Stomach (tissue), 4 donors: Measurements from ENCODE around the gene HIPK3.

ENCODE experiments used
- POLR2A ChIP-seq, 4 donors: fragments of 450-650 bp; IDR thresholded peaks; one replicate each; pipeline ENCODE4 v1.6.1; 2016; ENCODE audit warnings: antibody characterized with exemption in 4 of 4, control low read depth in 2 of 4, mild to moderate bottlenecking in 1 of 4, moderate library complexity in 1 of 4
- POLR2AphosphoS5 ChIP-seq, 3 donors: sonication (generic); formaldehyde crosslinking; IDR thresholded peaks; one replicate each; pipeline ENCODE4 v1.6.1; 2016; ENCODE audit warnings: antibody characterized with exemption in 3 of 3
- TF ChIP-seq, protein P1 (sequence below), 7 experiments: fragments of 450-650 bp in 4 of 7; fragments of 200-600 bp in 3 of 7; sonication (generic) in 3 of 7; IDR thresholded peaks; one replicate each; pipeline ENCODE4 v1.5.1; 2016 to 2019; ENCODE audit warnings: antibody characterized with exemption in 7 of 7, control low read depth in 2 of 7, mild to moderate bottlenecking in 1 of 7

GRCh38 chr11:33303541-33303940 is 46.4 kb downstream of the HIPK3 start:
- TF ChIP-seq, protein P1, sequence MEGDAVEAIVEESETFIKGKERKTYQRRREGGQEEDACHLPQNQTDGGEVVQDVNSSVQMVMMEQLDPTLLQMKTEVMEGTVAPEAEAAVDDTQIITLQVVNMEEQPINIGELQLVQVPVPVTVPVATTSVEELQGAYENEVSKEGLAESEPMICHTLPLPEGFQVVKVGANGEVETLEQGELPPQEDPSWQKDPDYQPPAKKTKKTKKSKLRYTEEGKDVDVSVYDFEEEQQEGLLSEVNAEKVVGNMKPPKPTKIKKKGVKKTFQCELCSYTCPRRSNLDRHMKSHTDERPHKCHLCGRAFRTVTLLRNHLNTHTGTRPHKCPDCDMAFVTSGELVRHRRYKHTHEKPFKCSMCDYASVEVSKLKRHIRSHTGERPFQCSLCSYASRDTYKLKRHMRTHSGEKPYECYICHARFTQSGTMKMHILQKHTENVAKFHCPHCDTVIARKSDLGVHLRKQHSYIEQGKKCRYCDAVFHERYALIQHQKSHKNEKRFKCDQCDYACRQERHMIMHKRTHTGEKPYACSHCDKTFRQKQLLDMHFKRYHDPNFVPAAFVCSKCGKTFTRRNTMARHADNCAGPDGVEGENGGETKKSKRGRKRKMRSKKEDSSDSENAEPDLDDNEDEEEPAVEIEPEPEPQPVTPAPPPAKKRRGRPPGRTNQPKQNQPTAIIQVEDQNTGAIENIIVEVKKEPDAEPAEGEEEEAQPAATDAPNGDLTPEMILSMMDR (IDR thresholded peaks at IDR 0.05) = no peak
- TF ChIP-seq POLR2AphosphoS5 (IDR thresholded peaks at IDR 0.05) (no peak), POLR2A (IDR thresholded peaks at IDR 0.05) (no peak)
